Fibroblast of lung (primary cell): ENCODE data around the gene GBP7. TPM values are rescaled to one million over a fixed set of nuclear protein-coding genes. Genes with fewer than 3 reads are reported as not detected.

Source experiments
- DNase-seq, 2 donors: peaks; one replicate each; pipeline versions ENCODE4 v3.0.0 to v3.0.0-alpha.2; 2010; ENCODE audit warnings: low read depth in 2 of 2
- H2AFZ ChIP-seq: 2 replicates; pipeline ENCODE4 v1.5.1; 2012; ENCODE audit warnings: low read length, control low read depth, inconsistent platforms
- H3K27ac ChIP-seq: 2 replicates; pipeline ENCODE4 v1.5.1; 2011; ENCODE audit warnings: low read length, control low read depth; ENCODE audit not compliant: insufficient read depth
- H3K27me3 ChIP-seq: 2 replicates; pipeline ENCODE4 v1.5.1; 2011; ENCODE audit warnings: mild to moderate bottlenecking, low read length; ENCODE audit not compliant: control insufficient read depth, insufficient read depth
- H3K36me3 ChIP-seq: 2 replicates; pipeline ENCODE4 v1.5.1; 2011; ENCODE audit warnings: low read length; ENCODE audit not compliant: control insufficient read depth, insufficient read depth
- H3K4me1 ChIP-seq: 2 replicates; pipeline ENCODE4 v1.5.1; 2011; ENCODE audit warnings: low read length; ENCODE audit not compliant: control insufficient read depth, insufficient read depth; ENCODE audit errors: extremely low read depth
- H3K4me2 ChIP-seq: 2 replicates; pipeline ENCODE4 v1.5.1; 2011; ENCODE audit warnings: low read length, control low read depth; ENCODE audit not compliant: insufficient read depth; ENCODE audit errors: extremely low read depth
- H3K4me3 ChIP-seq, 4 experiments: fragments of 200-600 bp in 1 of 4; sonication (generic) in 1 of 4; replicated peaks in 1 of 4; 2 replicates each; pipeline ENCODE4 v1.5.1; 2011 to 2016; ENCODE audit warnings: low read length in 4 of 4, low read depth in 3 of 4, mild to moderate bottlenecking in 3 of 4, control low read depth in 2 of 4, inconsistent platforms in 1 of 4, mixed read lengths in 1 of 4; ENCODE audit not compliant: insufficient read depth in 1 of 4; ENCODE audit errors: control extremely low read depth in 1 of 4
- H3K79me2 ChIP-seq: 2 replicates; pipeline ENCODE4 v1.5.1; 2012; ENCODE audit warnings: mild to moderate bottlenecking, low read length, inconsistent platforms; ENCODE audit not compliant: control insufficient read depth, insufficient read depth
- H3K9ac ChIP-seq: 2 replicates; pipeline ENCODE4 v1.5.1; 2011; ENCODE audit warnings: mild to moderate bottlenecking, low read length, control low read depth; ENCODE audit not compliant: insufficient read depth
- H3K9me3 ChIP-seq: 2 replicates; pipeline ENCODE4 v1.5.1; 2012; ENCODE audit warnings: low read depth, low read length; ENCODE audit not compliant: control insufficient read depth, insufficient read depth
- H4K20me1 ChIP-seq: 2 replicates; pipeline ENCODE4 v1.5.1; 2011; ENCODE audit warnings: low read length; ENCODE audit not compliant: control insufficient read depth, insufficient read depth; ENCODE audit errors: extremely low read depth
- EZH2 ChIP-seq: IDR thresholded peaks from 2 replicates; pipeline ENCODE4 v1.5.1; 2012; ENCODE audit warnings: low read length, control low read depth, mild to moderate bottlenecking; ENCODE audit errors: missing control alignments
- polyA plus RNA-seq, 2 donors: library from polyadenylated mRNA; depleted of rRNA in 1 of 2; stranded (reverse) in 1 of 2; unstranded in 1 of 2; fragments of >200 nt; gene quantifications; 2 replicates each; pipeline ENCODE4 v1.2.1, GENCODE V29; 2011 to 2012; ENCODE audit warnings: missing spikeins in 1 of 2
- total RNA-seq: library from RNA; depleted of rRNA; stranded (reverse); fragments of >200 nt; gene quantifications from 2 replicates; pipeline ENCODE4 v1.2.1, GENCODE V29; 2014
- TF ChIP-seq, protein P1 (sequence below), 2 donors: IDR thresholded peaks in 1 of 2; conservative IDR thresholded peaks in 1 of 2; 1 replicate in 1 of 2; 2 replicates in 1 of 2; pipeline ENCODE4 v1.5.1; 2011 to 2012; ENCODE audit warnings: low read length in 2 of 2, control low read depth in 1 of 2, inconsistent platforms in 1 of 2, low read depth in 1 of 2, mild to moderate bottlenecking in 1 of 2

The GBP7 gene
- total and polyA plus RNA-seq, 2 donors (not counting 1 experiment from before 2014, with no cell fraction given): not detected

DNA sequence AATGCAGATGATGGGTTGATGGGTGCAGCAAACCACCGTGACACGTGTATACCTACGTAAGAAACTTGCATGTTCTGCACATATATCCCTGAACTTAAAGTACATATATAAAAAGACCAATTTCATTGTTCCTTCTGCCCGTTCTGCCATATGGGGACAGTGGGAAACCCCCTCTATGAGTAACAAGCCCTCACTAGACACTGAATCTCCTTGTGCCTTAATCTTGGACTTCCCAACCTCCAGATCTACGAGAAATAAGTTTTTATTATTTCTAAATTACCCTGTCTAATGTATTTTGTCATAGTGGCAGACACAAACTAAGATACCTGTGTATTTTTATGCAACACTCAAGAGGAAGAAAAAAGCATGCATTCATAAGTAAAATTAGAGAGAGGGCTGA, 10.0 kb downstream of the GBP7 start:
- no peak for DNase-seq
- no peaks in the 10 kb centered on the region for H3K36me3 ChIP-seq
- no peak overlapping the region for H2AFZ ChIP-seq
- H3K4me3 ChIP-seq: no peak overlapping the region
- no peaks in the 10 kb centered on the region for H3K9me3 ChIP-seq
- no peaks in the 10 kb centered on the region for H4K20me1 ChIP-seq
- TF ChIP-seq, protein P1, sequence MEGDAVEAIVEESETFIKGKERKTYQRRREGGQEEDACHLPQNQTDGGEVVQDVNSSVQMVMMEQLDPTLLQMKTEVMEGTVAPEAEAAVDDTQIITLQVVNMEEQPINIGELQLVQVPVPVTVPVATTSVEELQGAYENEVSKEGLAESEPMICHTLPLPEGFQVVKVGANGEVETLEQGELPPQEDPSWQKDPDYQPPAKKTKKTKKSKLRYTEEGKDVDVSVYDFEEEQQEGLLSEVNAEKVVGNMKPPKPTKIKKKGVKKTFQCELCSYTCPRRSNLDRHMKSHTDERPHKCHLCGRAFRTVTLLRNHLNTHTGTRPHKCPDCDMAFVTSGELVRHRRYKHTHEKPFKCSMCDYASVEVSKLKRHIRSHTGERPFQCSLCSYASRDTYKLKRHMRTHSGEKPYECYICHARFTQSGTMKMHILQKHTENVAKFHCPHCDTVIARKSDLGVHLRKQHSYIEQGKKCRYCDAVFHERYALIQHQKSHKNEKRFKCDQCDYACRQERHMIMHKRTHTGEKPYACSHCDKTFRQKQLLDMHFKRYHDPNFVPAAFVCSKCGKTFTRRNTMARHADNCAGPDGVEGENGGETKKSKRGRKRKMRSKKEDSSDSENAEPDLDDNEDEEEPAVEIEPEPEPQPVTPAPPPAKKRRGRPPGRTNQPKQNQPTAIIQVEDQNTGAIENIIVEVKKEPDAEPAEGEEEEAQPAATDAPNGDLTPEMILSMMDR (conservative IDR thresholded peaks at IDR 0.05 in 1 of 2, IDR thresholded peaks at IDR 0.05 in 1 of 2; ENCODE audit: low read depth in 1 of 2, low read length in 2 of 2): no peak
- no peak for TF ChIP-seq EZH2
- H3K79me2 ChIP-seq: no peaks in the 10 kb centered on the region
- no peaks in the 10 kb centered on the region for H3K4me1 ChIP-seq
- no peak overlapping the region for H3K27ac ChIP-seq
- H3K4me2 ChIP-seq: no peak overlapping the region
- no peaks in the 10 kb centered on the region for H3K27me3 ChIP-seq
- H3K9ac ChIP-seq: no peak overlapping the region

DNA sequence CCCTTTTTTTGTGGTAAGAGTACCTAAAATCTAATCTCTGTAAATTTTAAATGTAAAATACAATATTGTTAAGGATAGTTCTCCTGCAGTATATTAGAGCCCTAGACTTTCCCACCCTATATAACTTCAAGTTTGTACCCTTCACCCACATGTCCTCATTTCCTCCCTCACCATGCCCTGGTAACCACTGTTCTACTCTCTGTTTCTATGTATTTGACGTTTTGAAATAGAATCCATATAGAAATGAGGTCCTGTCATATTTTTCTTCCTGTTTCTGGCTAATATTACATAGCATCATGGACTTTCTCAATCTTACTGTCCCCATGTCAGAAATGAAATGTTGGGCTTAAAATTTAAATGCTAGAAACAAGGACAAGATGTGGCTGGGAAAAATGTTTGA, 24.8 kb downstream of the GBP7 start:
- H2AFZ ChIP-seq: no peak overlapping the region
- DNase-seq: no peak
- H3K9ac ChIP-seq: no peak overlapping the region
- no peaks in the 10 kb centered on the region for H3K9me3 ChIP-seq
- no peak overlapping the region for H3K4me3 ChIP-seq
- no peaks in the 10 kb centered on the region for H3K4me1 ChIP-seq
- TF ChIP-seq, protein P1 (conservative IDR thresholded peaks at IDR 0.05 in 1 of 2, IDR thresholded peaks at IDR 0.05 in 1 of 2; ENCODE audit: low read depth in 1 of 2, low read length in 2 of 2): no peak
- TF ChIP-seq EZH2: no peak
- no peak overlapping the region for H3K4me2 ChIP-seq
- no peaks in the 10 kb centered on the region for H3K79me2 ChIP-seq
- no peaks in the 10 kb centered on the region for H3K27me3 ChIP-seq
- H3K36me3 ChIP-seq: no peaks in the 10 kb centered on the region
- no peak overlapping the region for H3K27ac ChIP-seq
- H4K20me1 ChIP-seq: no peaks in the 10 kb centered on the region

DNA sequence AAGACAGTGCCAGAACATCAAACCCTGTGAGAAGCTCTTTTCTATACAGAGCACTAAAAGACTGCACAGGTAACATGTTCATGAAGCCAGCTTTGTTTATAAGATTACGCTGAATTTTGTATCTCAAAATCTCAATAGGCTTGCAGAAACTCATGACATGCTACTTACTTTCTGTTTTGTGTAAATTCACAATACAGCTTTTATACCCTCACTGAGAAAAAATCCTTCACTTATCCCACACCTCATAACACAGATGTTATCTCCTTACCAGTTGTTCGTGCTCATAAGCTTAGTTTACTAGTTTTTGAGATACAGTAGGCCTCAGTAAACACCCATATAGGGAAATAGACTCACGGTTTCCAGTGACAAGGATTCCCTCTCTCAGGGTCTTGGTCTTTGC, 25.8 kb downstream of the GBP7 start:
- TF ChIP-seq EZH2: no peak
- TF ChIP-seq, protein P1 (conservative IDR thresholded peaks at IDR 0.05 in 1 of 2, IDR thresholded peaks at IDR 0.05 in 1 of 2; ENCODE audit: low read depth in 1 of 2, low read length in 2 of 2): no peak
- no peak for DNase-seq
- Histone ChIP-seq H3K27ac (no peak overlapping the region), H4K20me1 (no peaks in the 10 kb centered on the region), H3K4me3 (no peak overlapping the region), H3K27me3 (no peaks in the 10 kb centered on the region), H3K36me3 (no peaks in the 10 kb centered on the region), H3K9ac (no peak overlapping the region), H3K79me2 (no peaks in the 10 kb centered on the region), H2AFZ (no peak overlapping the region), H3K9me3 (no peaks in the 10 kb centered on the region), H3K4me2 (no peak overlapping the region), H3K4me1 (no peaks in the 10 kb centered on the region)
